WTC11 (cell line): Measurements from ENCODE around the gene B3GAT2. TPM values are rescaled to one million over a fixed set of nuclear protein-coding genes. Genes with fewer than 3 reads are reported as not detected.

ENCODE experiments used
- ATAC-seq: fragments of 200-7000 bp; cut with Tn5 transposase; 2 replicates; pipeline ENCODE4 v1.10.0; 2021; ENCODE audit warnings: mild to moderate bottlenecking, moderate library complexity
- CTCF ChIA-PET: fragments of 300-600 bp; sonication (Branson Sonifier 250); formaldehyde crosslinking; loops from one replicate; lab custom pipeline; 2021; ENCODE audit warnings: antibody characterized with exemption; lab: Charles Lee
- POLR2A ChIA-PET: fragments of 350-600 bp; sonication (Branson Sonifier 250); formaldehyde crosslinking; loops from one replicate; lab custom pipeline; 2021; ENCODE audit warnings: antibody characterized with exemption; lab: Charles Lee
- DNase-seq: peaks from one replicate; pipeline ENCODE4 v3.0.0; 2021; ENCODE audit warnings: low spot score
- H3K27ac Mint-ChIP-seq: 2 replicates; pipeline ENCODE4 v1.8.0; 2021; ENCODE audit warnings: mixed read lengths
- H3K27me3 Mint-ChIP-seq: 2 replicates; pipeline ENCODE4 v1.8.0; 2021; ENCODE audit warnings: low read depth, mild to moderate bottlenecking, moderate library complexity, mixed read lengths
- H3K36me3 Mint-ChIP-seq: 2 replicates; pipeline ENCODE4 v1.8.0; 2021; ENCODE audit warnings: mixed read lengths
- H3K4me1 Mint-ChIP-seq: 2 replicates; pipeline ENCODE4 v1.8.0; 2022; ENCODE audit warnings: mixed read lengths
- H3K4me3 Mint-ChIP-seq: 2 replicates; pipeline ENCODE4 v1.8.0; 2021; ENCODE audit warnings: mild to moderate bottlenecking, moderate library complexity, mixed read lengths
- H3K9me3 Mint-ChIP-seq: 2 replicates; pipeline ENCODE4 v1.8.0; 2021; ENCODE audit warnings: mixed read lengths
- CREB1 ChIP-seq: sonication (generic); formaldehyde crosslinking; IDR thresholded peaks from 2 replicates; pipeline ENCODE4 v1.8.0; 2023; ENCODE audit warnings: mild to moderate bottlenecking, missing genetic modification reagents
- EMX1 ChIP-seq: fragments of 250-450 bp; sonication (Bioruptor Pico); IDR thresholded peaks from 2 replicates; pipeline ENCODE4 v1.8.0; 2021; ENCODE audit warnings: mild to moderate bottlenecking
- ETV6 ChIP-seq: sonication (generic); formaldehyde crosslinking; IDR thresholded peaks from 2 replicates; pipeline ENCODE4 v1.8.1; 2022; ENCODE audit warnings: mild to moderate bottlenecking, missing genetic modification reagents
- FOXP1 ChIP-seq: sonication (generic); formaldehyde crosslinking; IDR thresholded peaks from 2 replicates; pipeline ENCODE4 v1.8.0; 2022; ENCODE audit warnings: missing genetic modification reagents, mild to moderate bottlenecking, moderate library complexity, borderline replicate concordance
- GTF2I ChIP-seq: fragments of 250-450 bp; sonication (Bioruptor Pico); conservative IDR thresholded peaks from 2 replicates; pipeline ENCODE4 v1.4.0; 2021; ENCODE audit warnings: mild to moderate bottlenecking
- NR2C2 ChIP-seq: sonication (generic); formaldehyde crosslinking; IDR thresholded peaks from 2 replicates; pipeline ENCODE4 v1.8.0; 2022; ENCODE audit warnings: mild to moderate bottlenecking, missing genetic modification reagents
- TCF7 ChIP-seq: sonication (generic); formaldehyde crosslinking; IDR thresholded peaks from 2 replicates; pipeline ENCODE4 v1.8.0; 2022; ENCODE audit warnings: mild to moderate bottlenecking, low read depth, missing genetic modification reagents, moderate library complexity
- ZNF671 ChIP-seq: fragments of 250-450 bp; sonication (Bioruptor Pico); IDR thresholded peaks from 2 replicates; pipeline ENCODE4 v1.8.0; 2021; ENCODE audit warnings: mild to moderate bottlenecking
- total RNA-seq: library from RNA; stranded (reverse); gene quantifications from 3 replicates; pipeline ENCODE4 v1.2.3, GENCODE V29; 2021
- TF ChIP-seq, protein P1 (sequence below): sonication (generic); formaldehyde crosslinking; IDR thresholded peaks from 2 replicates; pipeline ENCODE4 v1.8.0; 2023; ENCODE audit warnings: missing genetic modification reagents, mild to moderate bottlenecking, borderline replicate concordance
- TF ChIP-seq, protein P2 (sequence below): sonication (generic); formaldehyde crosslinking; IDR thresholded peaks from 2 replicates; pipeline ENCODE4 v1.8.1; 2023; ENCODE audit warnings: mild to moderate bottlenecking, missing genetic modification reagents
- TF ChIP-seq, protein P3 (sequence below): sonication (generic); formaldehyde crosslinking; conservative IDR thresholded peaks from 2 replicates; pipeline ENCODE4 v1.8.1; 2022; ENCODE audit warnings: mild to moderate bottlenecking, missing genetic modification reagents
- TF ChIP-seq, protein P4 (sequence below): sonication (generic); formaldehyde crosslinking; IDR thresholded peaks from 2 replicates; pipeline ENCODE4 v1.8.1; 2022; ENCODE audit warnings: mild to moderate bottlenecking, moderate library complexity, missing genetic modification reagents
- TF ChIP-seq, protein P5 (sequence below): sonication (generic); formaldehyde crosslinking; IDR thresholded peaks from 2 replicates; pipeline ENCODE4 v1.8.1; 2023; ENCODE audit warnings: mild to moderate bottlenecking, missing genetic modification reagents, borderline replicate concordance
- TF ChIP-seq, protein P6 (sequence below): sonication (generic); formaldehyde crosslinking; IDR thresholded peaks from 2 replicates; pipeline ENCODE4 v1.8.0; 2022; ENCODE audit warnings: mild to moderate bottlenecking, missing genetic modification reagents
- TF ChIP-seq, protein P7 (sequence below): fragments of 250-450 bp; sonication (Bioruptor Pico); conservative IDR thresholded peaks from 2 replicates; pipeline ENCODE4 v1.9.0; 2021; ENCODE audit warnings: mild to moderate bottlenecking

The B3GAT2 gene
- total RNA-seq, 1 experiment from 2014 or later, result 0.70 TPM

DNA sequence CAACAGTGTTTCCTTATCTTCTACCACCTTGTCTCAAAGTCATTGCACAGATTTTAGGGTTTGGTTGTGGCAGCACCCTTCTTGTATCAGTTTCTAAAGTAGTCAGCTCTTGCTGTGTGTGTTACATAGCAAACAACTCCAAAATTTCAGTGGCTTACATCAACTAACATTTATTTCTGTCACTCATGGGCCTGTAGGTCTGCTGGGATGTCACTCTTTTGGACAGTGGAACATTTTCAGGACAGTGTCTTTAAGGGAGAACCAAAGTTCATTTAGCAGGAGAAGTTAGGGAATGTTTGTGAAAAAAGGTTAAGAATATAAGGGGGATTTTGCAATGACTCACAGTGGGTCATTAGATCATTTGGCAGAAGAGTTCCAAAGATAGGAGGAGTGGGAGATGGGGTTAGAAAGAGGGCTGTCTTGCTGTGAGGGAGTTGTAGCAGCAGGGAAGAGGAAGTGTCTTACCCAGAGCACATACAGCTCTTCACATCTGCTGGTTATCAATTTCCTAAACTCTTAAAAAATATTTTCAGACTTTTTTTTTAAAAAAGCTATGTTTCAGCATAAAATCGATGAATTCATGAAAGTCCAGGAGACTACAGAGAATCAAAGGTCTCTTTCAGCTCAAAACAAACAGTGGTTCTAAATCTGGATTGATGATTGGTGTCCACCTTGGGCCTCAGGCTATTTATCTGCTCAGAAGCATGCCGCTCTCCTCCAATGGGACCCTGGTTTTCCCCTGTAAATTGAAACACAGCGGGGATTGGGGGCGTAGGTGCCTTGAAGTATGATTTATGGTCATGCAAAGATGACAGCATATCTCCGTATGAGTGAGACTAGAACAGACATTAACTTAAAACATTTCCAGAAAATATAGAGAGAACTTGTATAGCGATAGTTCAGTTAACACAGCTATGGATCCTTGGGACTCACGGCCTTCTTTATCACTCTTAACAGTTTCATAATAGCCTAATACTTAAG is 117.3 kb downstream of the B3GAT2 start:
- no peak overlapping the region for H3K27ac Mint-ChIP-seq
- H3K4me3 Mint-ChIP-seq, result no peak overlapping the region
- ChIA-PET POLR2A (no interaction called here), CTCF (interaction anchor here (1.2 kb wide), 1 partner anchor 44 kb away, joined by 4 read pairs; no protein-coding TSS in a partner anchor)
- H3K27me3 Mint-ChIP-seq, result no peaks in the 10 kb centered on the region
- ATAC-seq (no peak), DNase-seq (no peak)
- 0 out of 2 replicates have a peak, but pooled peaks cover 2% of the 10 kb centered on the region for H3K36me3 Mint-ChIP-seq
- H3K9me3 Mint-ChIP-seq, result peaks cover 2% of the 10 kb centered on the region
- no peaks in the 10 kb centered on the region; the same call in 1 of the 2 replicates for H3K4me1 Mint-ChIP-seq
- TF ChIP-seq, protein P1, sequence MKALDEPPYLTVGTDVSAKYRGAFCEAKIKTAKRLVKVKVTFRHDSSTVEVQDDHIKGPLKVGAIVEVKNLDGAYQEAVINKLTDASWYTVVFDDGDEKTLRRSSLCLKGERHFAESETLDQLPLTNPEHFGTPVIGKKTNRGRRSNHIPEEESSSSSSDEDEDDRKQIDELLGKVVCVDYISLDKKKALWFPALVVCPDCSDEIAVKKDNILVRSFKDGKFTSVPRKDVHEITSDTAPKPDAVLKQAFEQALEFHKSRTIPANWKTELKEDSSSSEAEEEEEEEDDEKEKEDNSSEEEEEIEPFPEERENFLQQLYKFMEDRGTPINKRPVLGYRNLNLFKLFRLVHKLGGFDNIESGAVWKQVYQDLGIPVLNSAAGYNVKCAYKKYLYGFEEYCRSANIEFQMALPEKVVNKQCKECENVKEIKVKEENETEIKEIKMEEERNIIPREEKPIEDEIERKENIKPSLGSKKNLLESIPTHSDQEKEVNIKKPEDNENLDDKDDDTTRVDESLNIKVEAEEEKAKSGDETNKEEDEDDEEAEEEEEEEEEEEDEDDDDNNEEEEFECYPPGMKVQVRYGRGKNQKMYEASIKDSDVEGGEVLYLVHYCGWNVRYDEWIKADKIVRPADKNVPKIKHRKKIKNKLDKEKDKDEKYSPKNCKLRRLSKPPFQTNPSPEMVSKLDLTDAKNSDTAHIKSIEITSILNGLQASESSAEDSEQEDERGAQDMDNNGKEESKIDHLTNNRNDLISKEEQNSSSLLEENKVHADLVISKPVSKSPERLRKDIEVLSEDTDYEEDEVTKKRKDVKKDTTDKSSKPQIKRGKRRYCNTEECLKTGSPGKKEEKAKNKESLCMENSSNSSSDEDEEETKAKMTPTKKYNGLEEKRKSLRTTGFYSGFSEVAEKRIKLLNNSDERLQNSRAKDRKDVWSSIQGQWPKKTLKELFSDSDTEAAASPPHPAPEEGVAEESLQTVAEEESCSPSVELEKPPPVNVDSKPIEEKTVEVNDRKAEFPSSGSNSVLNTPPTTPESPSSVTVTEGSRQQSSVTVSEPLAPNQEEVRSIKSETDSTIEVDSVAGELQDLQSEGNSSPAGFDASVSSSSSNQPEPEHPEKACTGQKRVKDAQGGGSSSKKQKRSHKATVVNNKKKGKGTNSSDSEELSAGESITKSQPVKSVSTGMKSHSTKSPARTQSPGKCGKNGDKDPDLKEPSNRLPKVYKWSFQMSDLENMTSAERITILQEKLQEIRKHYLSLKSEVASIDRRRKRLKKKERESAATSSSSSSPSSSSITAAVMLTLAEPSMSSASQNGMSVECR (CRISPR knock-in tag), result no peak
- TF ChIP-seq TCF7 (CRISPR knock-in tag), result no peak
- TF ChIP-seq, protein P2, sequence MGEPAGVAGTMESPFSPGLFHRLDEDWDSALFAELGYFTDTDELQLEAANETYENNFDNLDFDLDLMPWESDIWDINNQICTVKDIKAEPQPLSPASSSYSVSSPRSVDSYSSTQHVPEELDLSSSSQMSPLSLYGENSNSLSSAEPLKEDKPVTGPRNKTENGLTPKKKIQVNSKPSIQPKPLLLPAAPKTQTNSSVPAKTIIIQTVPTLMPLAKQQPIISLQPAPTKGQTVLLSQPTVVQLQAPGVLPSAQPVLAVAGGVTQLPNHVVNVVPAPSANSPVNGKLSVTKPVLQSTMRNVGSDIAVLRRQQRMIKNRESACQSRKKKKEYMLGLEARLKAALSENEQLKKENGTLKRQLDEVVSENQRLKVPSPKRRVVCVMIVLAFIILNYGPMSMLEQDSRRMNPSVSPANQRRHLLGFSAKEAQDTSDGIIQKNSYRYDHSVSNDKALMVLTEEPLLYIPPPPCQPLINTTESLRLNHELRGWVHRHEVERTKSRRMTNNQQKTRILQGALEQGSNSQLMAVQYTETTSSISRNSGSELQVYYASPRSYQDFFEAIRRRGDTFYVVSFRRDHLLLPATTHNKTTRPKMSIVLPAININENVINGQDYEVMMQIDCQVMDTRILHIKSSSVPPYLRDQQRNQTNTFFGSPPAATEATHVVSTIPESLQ (CRISPR knock-in tag), result no peak
- TF ChIP-seq ZNF671, result no peak
- TF ChIP-seq, protein P3, sequence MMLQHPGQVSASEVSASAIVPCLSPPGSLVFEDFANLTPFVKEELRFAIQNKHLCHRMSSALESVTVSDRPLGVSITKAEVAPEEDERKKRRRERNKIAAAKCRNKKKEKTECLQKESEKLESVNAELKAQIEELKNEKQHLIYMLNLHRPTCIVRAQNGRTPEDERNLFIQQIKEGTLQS (CRISPR knock-in tag), result no peak
- TF ChIP-seq, protein P4, sequence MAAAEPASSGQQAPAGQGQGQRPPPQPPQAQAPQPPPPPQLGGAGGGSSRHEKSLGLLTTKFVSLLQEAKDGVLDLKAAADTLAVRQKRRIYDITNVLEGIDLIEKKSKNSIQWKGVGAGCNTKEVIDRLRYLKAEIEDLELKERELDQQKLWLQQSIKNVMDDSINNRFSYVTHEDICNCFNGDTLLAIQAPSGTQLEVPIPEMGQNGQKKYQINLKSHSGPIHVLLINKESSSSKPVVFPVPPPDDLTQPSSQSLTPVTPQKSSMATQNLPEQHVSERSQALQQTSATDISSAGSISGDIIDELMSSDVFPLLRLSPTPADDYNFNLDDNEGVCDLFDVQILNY (CRISPR knock-in tag), result no peak

DNA sequence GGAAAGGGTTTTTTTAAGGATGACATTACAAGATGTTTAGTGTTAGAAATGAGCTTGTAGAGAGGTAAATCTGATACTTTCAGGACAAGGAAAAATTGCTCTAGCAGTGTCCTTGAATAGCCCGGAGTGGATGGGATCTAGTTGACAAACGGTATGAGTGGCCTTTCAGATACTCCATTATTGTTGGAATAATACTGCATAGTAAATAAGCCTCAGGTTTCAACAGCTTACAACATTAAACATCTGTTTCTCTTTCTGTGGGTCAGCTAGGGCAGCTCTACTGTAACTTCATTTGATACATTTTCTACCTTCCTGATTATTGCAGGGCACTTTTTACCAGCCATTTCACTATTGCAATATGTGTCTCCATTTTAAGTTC is 118.0 kb downstream of the B3GAT2 start:
- Mint-ChIP-seq H3K27ac (no peak overlapping the region), H3K4me3 (no peak overlapping the region), H3K27me3 (no peaks in the 10 kb centered on the region), H3K9me3 (peaks cover 3% of the 10 kb centered on the region), H3K36me3 (0 out of 2 replicates have a peak, but pooled peaks cover 4% of the 10 kb centered on the region), H3K4me1 (no peaks in the 10 kb centered on the region; the same call in 1 of the 2 replicates)
- POLR2A ChIA-PET, result no interaction called here
- no peak for DNase-seq
- CTCF ChIA-PET, result interaction anchor here (1.2 kb wide), 1 partner anchor 45 kb away, joined by 4 read pairs; no protein-coding TSS in a partner anchor
- ATAC-seq, result no peak
- TF ChIP-seq, protein P3 (CRISPR knock-in tag), result no peak
- no peak for TF ChIP-seq FOXP1 (CRISPR knock-in tag)
- TF ChIP-seq, protein P5, sequence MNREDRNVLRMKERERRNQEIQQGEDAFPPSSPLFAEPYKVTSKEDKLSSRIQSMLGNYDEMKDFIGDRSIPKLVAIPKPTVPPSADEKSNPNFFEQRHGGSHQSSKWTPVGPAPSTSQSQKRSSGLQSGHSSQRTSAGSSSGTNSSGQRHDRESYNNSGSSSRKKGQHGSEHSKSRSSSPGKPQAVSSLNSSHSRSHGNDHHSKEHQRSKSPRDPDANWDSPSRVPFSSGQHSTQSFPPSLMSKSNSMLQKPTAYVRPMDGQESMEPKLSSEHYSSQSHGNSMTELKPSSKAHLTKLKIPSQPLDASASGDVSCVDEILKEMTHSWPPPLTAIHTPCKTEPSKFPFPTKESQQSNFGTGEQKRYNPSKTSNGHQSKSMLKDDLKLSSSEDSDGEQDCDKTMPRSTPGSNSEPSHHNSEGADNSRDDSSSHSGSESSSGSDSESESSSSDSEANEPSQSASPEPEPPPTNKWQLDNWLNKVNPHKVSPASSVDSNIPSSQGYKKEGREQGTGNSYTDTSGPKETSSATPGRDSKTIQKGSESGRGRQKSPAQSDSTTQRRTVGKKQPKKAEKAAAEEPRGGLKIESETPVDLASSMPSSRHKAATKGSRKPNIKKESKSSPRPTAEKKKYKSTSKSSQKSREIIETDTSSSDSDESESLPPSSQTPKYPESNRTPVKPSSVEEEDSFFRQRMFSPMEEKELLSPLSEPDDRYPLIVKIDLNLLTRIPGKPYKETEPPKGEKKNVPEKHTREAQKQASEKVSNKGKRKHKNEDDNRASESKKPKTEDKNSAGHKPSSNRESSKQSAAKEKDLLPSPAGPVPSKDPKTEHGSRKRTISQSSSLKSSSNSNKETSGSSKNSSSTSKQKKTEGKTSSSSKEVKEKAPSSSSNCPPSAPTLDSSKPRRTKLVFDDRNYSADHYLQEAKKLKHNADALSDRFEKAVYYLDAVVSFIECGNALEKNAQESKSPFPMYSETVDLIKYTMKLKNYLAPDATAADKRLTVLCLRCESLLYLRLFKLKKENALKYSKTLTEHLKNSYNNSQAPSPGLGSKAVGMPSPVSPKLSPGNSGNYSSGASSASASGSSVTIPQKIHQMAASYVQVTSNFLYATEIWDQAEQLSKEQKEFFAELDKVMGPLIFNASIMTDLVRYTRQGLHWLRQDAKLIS, result no peak
- no peak for TF ChIP-seq EMX1 (CRISPR knock-in tag)
- no peak for TF ChIP-seq ETV6 (CRISPR knock-in tag)
- no peak for TF ChIP-seq CREB1 (CRISPR knock-in tag)
- TF ChIP-seq, protein P6, sequence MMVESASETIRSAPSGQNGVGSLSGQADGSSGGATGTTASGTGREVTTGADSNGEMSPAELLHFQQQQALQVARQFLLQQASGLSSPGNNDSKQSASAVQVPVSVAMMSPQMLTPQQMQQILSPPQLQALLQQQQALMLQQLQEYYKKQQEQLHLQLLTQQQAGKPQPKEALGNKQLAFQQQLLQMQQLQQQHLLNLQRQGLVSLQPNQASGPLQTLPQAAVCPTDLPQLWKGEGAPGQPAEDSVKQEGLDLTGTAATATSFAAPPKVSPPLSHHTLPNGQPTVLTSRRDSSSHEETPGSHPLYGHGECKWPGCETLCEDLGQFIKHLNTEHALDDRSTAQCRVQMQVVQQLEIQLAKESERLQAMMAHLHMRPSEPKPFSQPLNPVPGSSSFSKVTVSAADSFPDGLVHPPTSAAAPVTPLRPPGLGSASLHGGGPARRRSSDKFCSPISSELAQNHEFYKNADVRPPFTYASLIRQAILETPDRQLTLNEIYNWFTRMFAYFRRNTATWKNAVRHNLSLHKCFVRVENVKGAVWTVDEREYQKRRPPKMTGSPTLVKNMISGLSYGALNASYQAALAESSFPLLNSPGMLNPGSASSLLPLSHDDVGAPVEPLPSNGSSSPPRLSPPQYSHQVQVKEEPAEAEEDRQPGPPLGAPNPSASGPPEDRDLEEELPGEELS (CRISPR knock-in tag), result no peak
- no peak for TF ChIP-seq NR2C2
- TF ChIP-seq GTF2I (CRISPR knock-in tag), result no peak
- TF ChIP-seq, protein P7, sequence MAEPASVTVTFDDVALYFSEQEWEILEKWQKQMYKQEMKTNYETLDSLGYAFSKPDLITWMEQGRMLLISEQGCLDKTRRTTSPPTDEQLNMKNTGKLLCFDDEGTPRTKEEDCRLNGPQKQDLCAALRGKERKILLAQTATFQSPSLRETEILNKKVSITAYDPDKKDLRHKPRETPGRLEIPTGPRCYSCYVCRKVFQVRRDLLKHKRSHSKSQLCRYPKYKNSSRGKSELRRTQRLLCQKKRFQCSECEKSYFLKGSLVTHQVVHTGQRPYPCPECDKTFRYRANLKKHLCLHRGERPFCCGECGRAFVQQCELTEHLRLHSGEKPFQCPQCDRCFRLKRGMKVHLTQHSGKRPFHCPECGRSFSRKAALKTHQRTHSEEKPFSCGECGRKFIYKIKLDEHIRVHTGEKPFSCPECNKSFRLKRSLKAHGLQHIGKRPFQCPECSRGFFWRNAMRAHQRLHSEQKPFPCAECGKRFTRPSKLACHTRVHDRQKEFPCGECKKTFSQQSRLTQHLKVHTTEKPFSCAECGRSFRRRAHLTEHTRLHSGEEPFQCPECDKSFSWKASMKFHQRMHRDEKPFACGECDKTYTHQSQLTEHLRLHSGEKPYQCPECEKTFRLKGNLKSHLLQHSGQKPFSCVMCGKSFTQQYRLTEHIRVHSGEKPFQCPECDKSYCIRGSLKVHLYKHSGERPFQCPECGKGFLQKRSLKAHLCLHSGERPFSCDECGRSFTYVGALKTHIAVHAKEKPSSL (CRISPR knock-in tag), result no peak
